Bronchial epithelial cell (primary cell): ENCODE data around the gene AQP6. TPM values are rescaled to one million over a fixed set of nuclear protein-coding genes. Genes with fewer than 3 reads are reported as not detected.

ENCODE experiments used
- DNase-seq: peaks from one replicate; pipeline ENCODE4 v3.0.0-alpha.2; 2010; ENCODE audit warnings: low read depth
- FAIRE-seq: peaks from 2 replicates; lab custom pipeline; 2011; peaks lifted over from hg19 to GRCh38; lab: Jason Lieb, UNC
- H3K27me3 ChIP-seq: 2 replicates; pipeline ENCODE4 v1.5.1; 2011; ENCODE audit warnings: low read length; ENCODE audit not compliant: control insufficient read depth, insufficient read depth
- H3K36me3 ChIP-seq: 2 replicates; pipeline ENCODE4 v1.5.1; 2011; ENCODE audit warnings: low read length; ENCODE audit not compliant: control insufficient read depth, insufficient read depth
- H3K4me3 ChIP-seq: 2 replicates; pipeline ENCODE4 v1.5.1; 2011; ENCODE audit warnings: mild to moderate bottlenecking, low read depth, low read length, control low read depth
- total RNA-seq: library from RNA; depleted of rRNA; stranded (reverse); fragments of >200 nt; gene quantifications from 2 replicates; pipeline ENCODE4 v1.2.1, GENCODE V29; 2014
- TF ChIP-seq, protein P1 (sequence below): IDR thresholded peaks from 2 replicates; pipeline ENCODE4 v1.5.1; 2011; ENCODE audit warnings: mild to moderate bottlenecking, moderate library complexity, low read length, control low read depth, inconsistent platforms; ENCODE audit not compliant: insufficient read depth, severe bottlenecking

The AQP6 gene
- total RNA-seq, 1 donor from 2014 or later, result not detected

DNA sequence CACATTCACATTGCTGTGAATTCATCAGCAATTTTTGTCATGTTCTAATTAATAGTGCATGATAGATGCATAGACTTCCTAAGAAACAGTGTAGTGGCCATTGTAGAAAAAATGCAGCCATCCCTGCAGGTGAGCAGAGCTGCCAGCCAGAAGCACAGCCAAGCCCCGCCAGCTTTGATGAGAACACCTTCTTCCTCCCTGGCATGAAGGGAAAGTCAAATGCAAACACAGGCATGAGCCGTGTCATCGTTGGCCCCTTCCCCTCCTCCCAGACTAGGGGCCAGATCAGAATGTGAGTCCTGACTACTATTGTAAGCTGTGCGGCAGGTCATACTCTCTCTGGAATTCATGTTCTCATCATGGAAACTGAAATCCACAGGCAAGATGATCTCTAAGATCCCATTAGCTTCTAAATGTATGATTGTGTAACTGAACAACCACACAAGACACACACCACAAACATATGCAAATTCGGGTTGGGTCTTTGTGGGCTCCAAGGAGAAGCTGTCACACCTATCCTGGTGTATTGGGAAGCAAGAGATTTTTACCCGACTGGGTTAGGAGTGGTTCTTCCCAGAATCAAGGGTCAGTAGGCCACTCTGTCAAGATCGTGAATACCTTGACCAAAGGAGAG is 25.0 kb upstream of the AQP6 start:
- peak; percentile 13 for FAIRE-seq
- no peak overlapping the region for H3K4me3 ChIP-seq
- DNase-seq, result no peak
- no peaks in the 10 kb centered on the region for H3K36me3 ChIP-seq
- TF ChIP-seq, protein P1, sequence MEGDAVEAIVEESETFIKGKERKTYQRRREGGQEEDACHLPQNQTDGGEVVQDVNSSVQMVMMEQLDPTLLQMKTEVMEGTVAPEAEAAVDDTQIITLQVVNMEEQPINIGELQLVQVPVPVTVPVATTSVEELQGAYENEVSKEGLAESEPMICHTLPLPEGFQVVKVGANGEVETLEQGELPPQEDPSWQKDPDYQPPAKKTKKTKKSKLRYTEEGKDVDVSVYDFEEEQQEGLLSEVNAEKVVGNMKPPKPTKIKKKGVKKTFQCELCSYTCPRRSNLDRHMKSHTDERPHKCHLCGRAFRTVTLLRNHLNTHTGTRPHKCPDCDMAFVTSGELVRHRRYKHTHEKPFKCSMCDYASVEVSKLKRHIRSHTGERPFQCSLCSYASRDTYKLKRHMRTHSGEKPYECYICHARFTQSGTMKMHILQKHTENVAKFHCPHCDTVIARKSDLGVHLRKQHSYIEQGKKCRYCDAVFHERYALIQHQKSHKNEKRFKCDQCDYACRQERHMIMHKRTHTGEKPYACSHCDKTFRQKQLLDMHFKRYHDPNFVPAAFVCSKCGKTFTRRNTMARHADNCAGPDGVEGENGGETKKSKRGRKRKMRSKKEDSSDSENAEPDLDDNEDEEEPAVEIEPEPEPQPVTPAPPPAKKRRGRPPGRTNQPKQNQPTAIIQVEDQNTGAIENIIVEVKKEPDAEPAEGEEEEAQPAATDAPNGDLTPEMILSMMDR, result no peak
- H3K27me3 ChIP-seq, result no peaks in the 10 kb centered on the region

DNA sequence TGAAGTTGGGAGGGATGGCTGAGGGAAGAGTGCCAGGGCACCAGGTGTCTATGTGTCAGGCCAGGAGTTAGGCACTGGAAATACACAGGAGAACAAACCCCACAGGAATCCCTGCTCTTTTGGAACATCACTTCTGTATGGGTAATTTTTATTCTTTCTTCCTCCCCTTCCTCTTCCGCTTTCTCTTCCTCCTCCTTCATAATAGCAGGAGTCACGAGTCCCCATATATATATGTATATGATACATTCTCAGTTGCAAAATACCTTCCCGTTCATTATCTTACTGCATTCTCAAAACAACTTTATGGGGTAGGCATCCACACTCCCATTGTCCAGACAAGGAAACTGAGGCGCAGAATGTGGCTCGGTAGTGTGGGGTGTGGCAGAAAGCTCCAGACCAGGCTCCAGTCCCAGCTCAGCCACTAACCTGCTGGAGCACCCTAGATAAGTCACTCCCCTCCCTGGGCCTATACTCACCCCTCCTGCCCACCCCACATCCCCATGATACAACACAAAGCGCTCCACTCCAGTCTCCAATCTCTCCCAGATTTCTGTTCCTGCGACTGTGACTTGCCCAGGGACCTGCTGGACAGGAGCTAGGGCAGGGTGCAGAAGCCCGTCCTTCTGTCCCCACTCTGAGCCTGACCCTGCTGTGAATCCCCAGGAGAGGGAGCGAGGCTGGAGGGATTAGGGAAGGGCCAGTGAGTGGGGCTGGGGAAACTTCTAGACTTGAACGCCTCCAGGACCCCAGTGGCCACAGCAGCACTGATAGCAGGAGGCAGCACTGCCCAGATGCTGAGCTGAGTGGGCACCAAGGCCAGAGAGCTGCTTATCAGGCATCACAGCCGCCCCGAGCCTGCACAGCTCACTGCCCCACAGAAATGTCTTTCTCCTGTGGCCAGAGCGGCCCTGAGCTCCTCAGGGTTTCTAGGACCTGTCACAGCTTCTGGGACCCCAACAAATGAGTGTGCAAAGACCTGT is 23.6 kb upstream of the AQP6 start:
- no peak for DNase-seq
- TF ChIP-seq, protein P1, result no peak
- H3K36me3 ChIP-seq, result no peaks in the 10 kb centered on the region
- no peak overlapping the region for H3K4me3 ChIP-seq
- H3K27me3 ChIP-seq, result no peaks in the 10 kb centered on the region
- FAIRE-seq, result no peak

DNA sequence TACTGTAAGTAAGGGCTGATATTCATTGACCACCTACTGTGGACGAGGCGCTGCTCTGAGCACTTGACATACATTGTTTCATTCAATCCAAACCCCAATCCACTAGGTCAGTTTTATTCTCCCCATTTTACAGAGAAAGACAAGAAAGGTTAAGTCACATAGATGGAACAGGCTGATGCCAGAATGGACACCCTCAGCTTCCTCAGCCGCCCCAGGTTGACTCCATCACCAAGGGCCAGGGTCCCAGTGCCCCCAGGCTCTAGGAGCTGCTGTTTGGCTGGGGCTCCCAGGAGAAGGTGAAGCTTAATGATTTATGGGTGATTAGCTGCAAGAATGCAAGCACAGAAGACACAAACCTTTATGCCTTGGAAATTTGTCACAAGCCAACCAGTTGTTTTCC is 22.9 kb upstream of the AQP6 start:
- no peaks in the 10 kb centered on the region for H3K36me3 ChIP-seq
- H3K4me3 ChIP-seq, result no peak overlapping the region
- H3K27me3 ChIP-seq, result no peaks in the 10 kb centered on the region
- TF ChIP-seq, protein P1, result no peak
- DNase-seq (no peak), FAIRE-seq (no peak)

DNA sequence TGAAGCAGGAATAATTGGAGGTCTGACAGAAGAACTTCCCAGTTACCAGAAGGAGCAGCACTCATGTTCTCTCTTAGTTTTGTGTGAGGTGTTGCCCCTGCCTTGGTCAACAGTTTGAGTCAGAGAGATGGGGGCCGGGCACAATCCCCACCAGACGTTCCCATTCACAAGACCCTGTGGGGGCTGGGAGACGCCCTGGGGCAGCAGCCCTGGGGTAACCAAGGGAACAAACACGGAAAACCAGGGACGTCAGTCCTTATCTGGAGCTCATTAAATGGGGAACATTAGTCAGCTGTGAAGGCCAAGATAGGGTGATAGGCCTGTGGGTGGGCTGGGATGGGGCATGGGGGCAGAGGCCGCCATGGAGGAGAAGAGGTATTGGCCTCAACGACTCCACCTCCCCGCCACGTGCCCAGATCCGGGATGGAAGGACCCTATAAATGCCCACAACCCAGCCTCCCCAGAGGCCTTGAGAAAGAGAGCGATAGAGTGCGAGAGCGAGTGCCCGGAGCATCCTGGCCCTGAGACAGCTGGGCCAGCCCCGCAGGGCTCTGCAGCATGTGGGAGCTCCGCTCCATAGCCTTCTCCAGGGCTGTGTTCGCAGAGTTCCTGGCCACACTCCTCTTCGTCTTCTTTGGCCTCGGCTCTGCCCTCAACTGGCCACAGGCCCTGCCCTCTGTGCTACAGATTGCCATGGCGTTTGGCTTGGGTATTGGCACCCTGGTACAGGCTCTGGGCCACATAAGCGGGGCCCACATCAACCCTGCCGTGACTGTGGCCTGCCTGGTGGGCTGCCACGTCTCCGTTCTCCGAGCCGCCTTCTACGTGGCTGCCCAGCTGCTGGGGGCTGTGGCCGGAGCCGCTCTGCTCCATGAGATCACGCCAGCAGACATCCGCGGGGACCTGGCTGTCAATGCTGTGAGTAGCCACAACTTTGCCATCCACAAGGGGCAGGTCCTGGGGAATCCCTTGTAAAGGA is 22.2 kb upstream of the AQP6 start, which contains the start of gene AQP2:
TSS of gene AQP2 (plus strand) at position 465 of the 979 bp plus-strand sequence. CDS start at position 559, 94 bp downstream.
- no peak for DNase-seq
- peaks cover under 1% of the 10 kb centered on the region for H3K27me3 ChIP-seq
- no peak within 1 kb of the TSS for H3K4me3 ChIP-seq
- no peak for FAIRE-seq
- H3K36me3 ChIP-seq, result no peaks in the 10 kb centered on the region
- TF ChIP-seq, protein P1, result no peak
